Muscle of leg (tissue), 11 donors: ENCODE data around the gene TFAP2A. TPM values are rescaled to one million over a fixed set of nuclear protein-coding genes. Genes with fewer than 3 reads are reported as not detected.

Source experiments
- DNase-seq: peaks from one replicate; pipeline ENCODE4 v3.0.0; 2013
- H3K27ac ChIP-seq: one replicate; pipeline ENCODE4 v1.5.1; 2013; ENCODE audit warnings: mild to moderate bottlenecking, low read length, control low read depth
- H3K27me3 ChIP-seq: one replicate; pipeline ENCODE4 v1.6.1; 2013; ENCODE audit warnings: low read length; ENCODE audit not compliant: control insufficient read depth, insufficient read depth
- H3K36me3 ChIP-seq: one replicate; pipeline ENCODE4 v1.6.1; 2013; ENCODE audit warnings: low read length; ENCODE audit not compliant: control insufficient read depth, insufficient read depth
- H3K4me1 ChIP-seq: one replicate; pipeline ENCODE4 v1.6.1; 2013; ENCODE audit warnings: low read length; ENCODE audit not compliant: control insufficient read depth, insufficient read depth
- H3K4me3 ChIP-seq: one replicate; pipeline ENCODE4 v1.5.1; 2013; ENCODE audit warnings: low read length, control low read depth
- H3K9me3 ChIP-seq: replicated peaks from 2 replicates; pipeline ENCODE4 v1.6.1; 2013; ENCODE audit warnings: low read depth, low read length; ENCODE audit not compliant: control insufficient read depth
- WGBS: methylation state at CpG from one replicate; pipeline ENCODE4 v1.1.5; 2013; ENCODE audit warnings: missing lambda C conversion rate; ENCODE audit not compliant: insufficient coverage; 5-methylcytosine and 5-hydroxymethylcytosine counted together
- polyA plus RNA-seq, 8 donors: library from polyadenylated mRNA; unstranded; fragments of 120-200 nt; gene quantifications; one replicate each; pipeline versions ENCODE4 v1.2.1 to v1.2.3, GENCODE V29; 2013; ENCODE audit warnings: inconsistent platforms in 1 of 8, low replicate concordance in 1 of 8; ENCODE audit not compliant: insufficient read length in 8 of 8, insufficient read depth in 1 of 8
- total RNA-seq: library from RNA; stranded (reverse); fragments of 120-200 nt; gene quantifications from one replicate; pipeline ENCODE4 v1.2.4, GENCODE V29; 2013

Gene TFAP2A
- total and polyA plus RNA-seq, 9 donors = 0.13 to 11.4 (median 0.46) TPM

DNA sequence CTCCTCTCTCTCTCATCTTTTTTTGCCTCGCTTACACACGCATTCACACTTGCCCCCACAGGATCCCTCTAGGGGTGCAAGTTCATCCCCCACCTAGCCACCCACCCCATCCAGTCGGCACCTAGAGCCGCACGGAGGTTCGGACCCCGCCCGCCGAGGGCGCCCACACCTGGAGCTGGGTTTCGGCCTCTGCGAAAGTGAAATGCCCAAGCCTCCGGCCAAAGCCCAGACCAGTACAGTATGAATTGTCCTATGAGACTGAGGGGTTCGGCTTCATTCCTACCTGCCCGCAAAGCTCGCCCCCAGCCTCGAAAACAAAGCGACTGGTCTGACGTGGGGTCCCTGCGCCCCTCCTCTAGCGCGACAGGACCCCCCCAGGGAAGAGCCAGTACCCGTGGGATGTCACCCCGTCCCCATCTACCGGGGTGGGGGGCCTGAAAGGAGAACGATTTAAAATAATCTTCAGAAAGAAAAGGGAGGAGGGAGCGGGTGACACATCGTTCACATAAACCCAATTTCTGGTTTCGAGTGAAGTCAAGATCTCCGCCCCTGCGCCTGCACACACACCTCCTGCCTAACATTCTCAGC is 1.5 kb downstream of the TFAP2A start:
- Histone ChIP-seq H3K9me3 (peaks cover 2% of the 10 kb centered on the region), H3K36me3 (no peaks in the 10 kb centered on the region), H3K27me3 (peaks cover 91% of the 10 kb centered on the region), H3K4me1 (peaks cover 44% of the 10 kb centered on the region), H3K27ac (no peak overlapping the region), H3K4me3 (peak overlapping the region; percentile 50)
- 0% methylated on average over 18 of the region's 31 CpGs for WGBS
- DNase-seq = no peak

DNA sequence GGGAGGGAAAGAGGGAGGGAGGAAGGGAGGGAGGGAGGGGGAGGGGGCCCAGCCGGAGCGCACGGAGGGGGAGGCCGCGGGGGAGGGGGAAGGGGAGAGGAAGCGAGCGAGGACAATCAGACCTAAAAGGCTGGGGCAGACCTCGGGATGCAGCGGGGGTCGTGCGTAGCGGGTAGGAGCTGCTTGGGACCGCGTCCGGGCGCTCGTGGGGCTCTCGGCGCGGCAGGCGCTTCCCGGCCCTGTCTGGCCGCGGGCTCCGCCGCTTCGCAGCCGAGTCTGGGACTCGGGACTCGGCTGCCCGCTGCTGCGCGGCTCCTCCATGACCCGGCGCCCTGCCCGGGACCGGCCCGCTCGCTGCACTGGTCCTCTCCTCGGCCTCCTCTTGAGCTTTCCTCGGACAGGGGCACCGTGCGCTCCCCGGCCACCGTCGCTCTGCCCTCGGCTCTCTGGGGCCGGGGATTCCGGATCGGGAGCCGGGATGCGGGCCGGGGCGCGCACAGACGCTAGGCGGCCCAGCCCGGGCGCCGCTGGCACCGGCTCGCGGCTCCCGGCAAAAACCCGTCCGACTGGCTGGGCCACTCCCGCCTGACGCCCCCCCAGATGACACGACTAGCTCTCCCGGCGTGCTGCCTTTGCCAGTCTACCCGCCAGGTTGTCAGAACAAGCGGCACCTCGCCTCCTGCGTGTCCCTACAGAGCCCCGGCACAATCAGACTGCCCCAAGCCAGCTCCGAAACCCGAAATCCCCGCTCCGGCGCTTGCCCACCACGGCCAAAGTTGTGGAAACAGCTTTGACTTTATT is 2.2 kb downstream of the TFAP2A start:
- Histone ChIP-seq H3K9me3 (peaks cover under 1% of the 10 kb centered on the region), H3K27ac (no peak overlapping the region), H3K4me3 (peak overlapping the region; percentile 50), H3K27me3 (peaks cover 84% of the 10 kb centered on the region), H3K36me3 (no peaks in the 10 kb centered on the region), H3K4me1 (peaks cover 44% of the 10 kb centered on the region)
- DNase-seq = no peak
- under 1% methylated on average over 81 of the region's 82 CpGs for WGBS

DNA sequence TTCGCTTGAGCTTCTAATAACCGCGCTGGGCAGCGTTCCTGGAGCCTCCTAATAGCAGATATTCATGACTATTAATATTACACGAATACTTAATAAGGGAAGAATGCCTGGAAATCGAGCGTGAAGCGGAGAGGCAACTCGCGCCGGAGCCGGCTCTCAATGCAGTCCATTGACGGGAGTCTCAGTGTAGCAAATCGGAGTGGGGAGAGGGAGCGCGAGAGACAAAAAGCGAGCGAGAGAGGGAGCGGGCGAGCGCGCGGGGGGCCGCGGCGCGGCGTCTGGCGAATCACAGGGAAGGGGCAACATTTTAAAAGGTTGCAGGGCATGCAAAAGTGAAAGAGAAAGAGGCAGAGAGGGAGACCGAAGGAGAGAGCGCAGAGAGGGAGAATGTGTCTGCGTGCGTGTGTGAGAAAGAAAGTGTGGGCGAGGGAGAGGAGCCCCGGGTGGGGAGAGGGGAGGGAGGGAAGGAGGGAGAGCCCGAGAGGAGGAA is 2.9 kb downstream of the TFAP2A start:
- 1% methylated on average over 28 of the region's 36 CpGs for WGBS
- Histone ChIP-seq H3K4me1 (peaks cover 41% of the 10 kb centered on the region), H3K9me3 (no peaks in the 10 kb centered on the region), H3K4me3 (peak overlapping the region; percentile 50), H3K27me3 (peaks cover 79% of the 10 kb centered on the region), H3K27ac (no peak overlapping the region), H3K36me3 (no peaks in the 10 kb centered on the region)
- peak; percentile 65 for DNase-seq

DNA sequence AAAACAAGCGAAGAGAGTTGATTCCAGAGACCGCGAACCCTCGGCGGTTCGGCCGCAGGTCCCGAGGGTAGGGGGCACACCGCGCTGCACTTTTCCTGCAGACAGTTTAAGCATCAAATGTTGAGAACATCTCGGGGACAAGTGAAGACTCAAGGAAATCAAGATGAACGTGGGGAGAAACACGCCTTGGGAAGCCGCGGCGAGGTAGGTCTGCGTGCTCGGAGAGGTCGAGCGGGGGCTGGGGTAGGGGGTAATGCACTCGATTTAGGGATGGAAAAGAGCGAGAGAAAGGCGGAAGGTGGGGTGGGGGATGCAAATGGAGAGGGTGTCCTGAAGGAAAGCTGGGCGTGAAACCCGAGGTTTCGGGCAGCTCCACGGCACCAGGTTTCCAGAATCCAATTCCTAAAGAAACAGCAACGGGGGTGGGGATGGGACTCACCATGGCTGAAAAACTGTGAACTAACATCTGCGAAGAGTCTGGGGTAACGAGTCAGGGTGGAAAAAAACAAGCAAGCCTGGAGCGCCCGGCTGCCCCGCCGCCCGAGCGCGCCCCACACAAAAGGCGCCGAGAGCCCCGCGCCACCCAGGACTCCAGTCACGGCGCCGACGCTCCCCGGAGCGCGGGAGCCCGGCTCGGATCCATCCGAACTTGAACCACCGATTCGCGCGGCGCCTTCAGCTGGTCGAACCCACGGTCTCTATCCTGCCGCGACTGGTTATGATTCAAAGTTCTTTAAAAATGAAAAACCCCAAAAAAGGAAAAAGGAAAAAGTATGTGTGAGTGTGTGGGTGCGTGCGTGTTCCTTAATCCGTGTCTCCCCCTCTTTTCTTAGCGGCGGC is 3.5 kb downstream of the TFAP2A start:
- Histone ChIP-seq H3K27ac (no peak overlapping the region), H3K36me3 (no peaks in the 10 kb centered on the region), H3K4me1 (peaks cover 41% of the 10 kb centered on the region), H3K4me3 (peak overlapping the region; percentile 50), H3K9me3 (no peaks in the 10 kb centered on the region), H3K27me3 (peaks cover 76% of the 10 kb centered on the region)
- WGBS = 1% methylated on average over 54 of the region's 65 CpGs
- no peak for DNase-seq

DNA sequence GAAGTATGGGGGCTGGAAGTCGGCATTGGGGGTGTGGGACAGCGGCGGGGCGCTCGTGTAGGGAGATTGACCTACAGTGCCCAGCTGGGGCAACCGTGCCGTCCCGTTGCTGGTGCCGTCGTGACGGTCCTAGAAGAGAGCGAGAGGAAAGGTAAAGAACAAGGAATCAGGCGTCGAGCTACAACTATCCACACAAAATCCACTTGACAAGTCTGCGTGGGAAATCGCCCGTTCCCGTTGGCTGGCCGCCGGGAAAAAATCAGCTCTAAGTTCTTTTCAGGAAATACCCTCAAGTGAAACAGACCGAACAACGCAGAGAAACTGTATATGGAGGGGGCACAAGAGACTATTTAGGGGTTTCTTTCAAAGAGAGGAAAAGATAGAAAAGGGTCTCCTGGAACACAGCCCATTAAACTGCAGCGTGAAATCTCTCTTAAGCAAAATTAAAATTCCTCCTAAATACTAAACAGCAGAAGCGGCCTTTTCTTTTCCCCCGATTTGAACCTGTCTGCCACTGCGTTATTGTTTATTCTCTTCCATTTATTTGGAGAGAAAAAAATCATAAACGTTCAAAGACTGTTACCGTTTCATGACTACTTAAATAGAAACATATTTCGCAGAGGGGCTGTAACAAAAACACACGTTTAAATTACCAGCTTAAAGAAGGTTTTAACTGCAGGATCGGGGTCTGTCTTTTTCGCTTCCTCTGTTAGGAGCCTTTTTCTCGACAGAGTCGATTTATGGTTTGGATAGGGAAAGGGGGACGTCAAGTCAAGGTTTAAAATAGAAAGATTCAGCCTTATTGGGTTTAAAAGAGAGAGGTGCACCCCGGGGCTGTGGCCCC is 4.4 kb downstream of the TFAP2A start:
- DNase-seq = no peak

DNA sequence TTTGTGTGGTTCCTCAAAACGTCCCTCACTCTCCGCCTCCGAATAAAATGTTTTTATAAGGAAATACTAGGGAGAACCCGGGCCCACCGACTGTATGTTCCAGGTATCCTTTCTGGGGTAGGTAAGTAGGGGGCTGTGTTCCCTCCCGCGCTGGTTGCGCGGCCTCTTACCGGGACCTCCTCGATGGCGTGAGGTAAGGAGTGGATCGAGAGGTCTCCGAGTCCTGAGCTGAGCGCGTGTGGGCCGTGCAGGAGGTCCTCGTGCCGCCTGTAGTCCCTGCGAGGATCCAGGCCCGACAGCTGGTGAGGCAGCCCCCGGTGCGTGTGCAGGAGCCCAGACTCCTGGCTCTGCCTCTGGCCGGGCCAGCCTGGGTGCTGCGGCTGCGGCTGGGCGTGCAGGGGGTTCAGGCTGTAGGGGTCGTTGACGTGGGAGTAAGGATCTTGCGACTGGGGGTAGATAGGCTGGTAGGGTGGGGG is 5.1 kb downstream of the TFAP2A start:
- no peak for DNase-seq
- WGBS = 8% methylated on average over 20 of the region's 30 CpGs
- Histone ChIP-seq H3K27me3 (peaks cover 65% of the 10 kb centered on the region), H3K27ac (no peak overlapping the region), H3K36me3 (no peaks in the 10 kb centered on the region), H3K9me3 (no peaks in the 10 kb centered on the region), H3K4me3 (no peak overlapping the region), H3K4me1 (peaks cover 33% of the 10 kb centered on the region)

More for the DNA sequence above, 4.4 kb downstream of the TFAP2A start:
- Histone ChIP-seq H3K27me3 (peaks cover 67% of the 10 kb centered on the region), H3K36me3 (no peaks in the 10 kb centered on the region), H3K4me1 (peaks cover 38% of the 10 kb centered on the region), H3K27ac (no peak overlapping the region), H3K4me3 (no peak overlapping the region), H3K9me3 (no peaks in the 10 kb centered on the region)
- WGBS = 14% methylated on average over 13 of the region's 36 CpGs

DNA sequence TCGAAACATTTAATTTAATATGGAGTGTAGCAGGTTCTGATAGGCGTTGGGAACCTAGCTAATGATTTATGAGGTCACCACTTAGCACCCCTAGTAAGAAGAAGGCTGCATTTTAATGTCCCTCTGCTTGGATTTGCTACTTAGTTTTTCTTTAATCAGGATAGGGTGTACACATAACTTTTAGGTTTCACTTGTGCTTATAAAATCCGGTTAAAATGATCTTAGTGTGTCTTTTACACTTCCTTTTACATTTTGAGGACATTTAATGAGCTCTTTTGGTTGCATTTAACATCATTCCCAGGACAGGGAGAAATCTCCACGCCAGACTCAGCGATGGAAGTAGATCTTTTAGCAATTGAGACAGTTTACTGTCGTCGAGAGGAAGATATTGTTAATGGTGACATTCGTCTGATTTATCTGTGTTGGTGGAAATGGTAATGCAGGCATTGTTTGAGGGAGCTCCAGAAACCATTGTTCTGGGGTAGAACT is 5.6 kb downstream of the TFAP2A start:
- Histone ChIP-seq H3K9me3 (no peaks in the 10 kb centered on the region), H3K27me3 (peaks cover 64% of the 10 kb centered on the region), H3K27ac (no peak overlapping the region), H3K4me1 (peaks cover 32% of the 10 kb centered on the region), H3K36me3 (no peaks in the 10 kb centered on the region), H3K4me3 (no peak overlapping the region)
- 5% methylated on average over 5 of the region's 8 CpGs for WGBS
- no peak for DNase-seq

DNA sequence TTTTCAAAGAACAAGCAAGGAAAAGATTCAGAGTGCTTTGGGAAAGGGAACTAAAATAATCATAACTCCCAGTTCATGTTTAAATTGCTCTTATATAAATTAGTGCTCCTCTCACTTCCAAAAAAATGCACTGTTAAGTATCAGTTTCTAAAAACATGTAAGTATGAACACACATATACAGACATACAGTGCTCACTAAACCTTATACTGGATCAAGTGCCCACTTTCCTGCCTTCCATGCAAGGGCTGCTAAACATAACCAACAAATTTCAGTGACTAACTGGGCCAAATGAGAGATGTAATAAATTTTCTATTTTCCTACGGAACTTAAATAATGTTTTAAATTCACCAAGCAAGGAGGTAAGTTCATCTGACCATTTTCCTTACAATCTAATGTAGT is 6.4 kb downstream of the TFAP2A start:
- no peak for DNase-seq
- Histone ChIP-seq H3K4me3 (no peak overlapping the region), H3K36me3 (no peaks in the 10 kb centered on the region), H3K27ac (no peak overlapping the region), H3K27me3 (peaks cover 61% of the 10 kb centered on the region), H3K9me3 (no peaks in the 10 kb centered on the region), H3K4me1 (peaks cover 28% of the 10 kb centered on the region)
- WGBS = no CpG with 5 or more reads among the region's 1 CpG

- Histone ChIP-seq H3K36me3 (no peaks in the 10 kb centered on the region), H3K27me3 (peaks cover 56% of the 10 kb centered on the region), H3K4me1 (peaks cover 21% of the 10 kb centered on the region), H3K4me3 (no peak overlapping the region), H3K9me3 (no peaks in the 10 kb centered on the region), H3K27ac (no peak overlapping the region)
- WGBS = no CpG with 5 or more reads among the region's 3 CpGs
- no peak for DNase-seq
Observed at GRCh38 chr6:10407674-10408054, 7.2 kb downstream of the TFAP2A start.
